Stimulated activated CD4-positive, alpha-beta T cell treated with anti-CD3 and anti-CD28 coated beads, Interleukin-12 subunit alpha, Interleukin-12 subunit beta, amount 100 ng/mL, for 4 hours (primary cell): ENCODE data around the gene PNPLA8.

ENCODE experiments used
- DNase-seq: peaks from one replicate; pipeline ENCODE4 v3.0.0-alpha.2; 2020

The PNPLA8 gene

GRCh38 chr7:108440613-108441012 lies 85.3 kb downstream of the PNPLA8 start:
- no peak for DNase-seq

- no peak for DNase-seq
Observed at GRCh38 chr7:108436906-108437305, 89.0 kb downstream of the PNPLA8 start.

- DNase-seq, result no peak
Observed at GRCh38 chr7:108434010-108434409, 91.9 kb downstream of the PNPLA8 start.

GRCh38 chr7:108431099-108431498 lies 94.8 kb downstream of the PNPLA8 start:
- DNase-seq, result no peak

GRCh38 chr7:108430664-108431063 lies 95.3 kb downstream of the PNPLA8 start:
- no peak for DNase-seq

GRCh38 chr7:108427766-108428165 lies 98.2 kb downstream of the PNPLA8 start:
- no peak for DNase-seq

GRCh38 chr7:108425714-108426275 lies 100.1 kb downstream of the PNPLA8 start:
- DNase-seq, result no peak

- DNase-seq, result no peak
Observed at GRCh38 chr7:108424013-108424412, 101.9 kb downstream of the PNPLA8 start.

- DNase-seq, result no peak
Observed at GRCh38 chr7:108423089-108423989, 102.6 kb downstream of the PNPLA8 start.

- DNase-seq, result no peak
Observed at GRCh38 chr7:108421720-108422331, 104.1 kb downstream of the PNPLA8 start.
